HEK293 (cell line): Measurements from ENCODE around the gene KCNJ5.

ENCODE experiments used
- CTCF ChIP-seq: fragments of 450-650 bp; formaldehyde crosslinking; IDR thresholded peaks from 2 replicates; pipeline ENCODE4 v1.5.1; 2016; ENCODE audit warnings: missing biosample characterization, missing genetic modification characterization
- REST ChIP-seq: fragments of 450-650 bp; formaldehyde crosslinking; IDR thresholded peaks from 2 replicates; pipeline ENCODE4 v1.5.1; 2016; ENCODE audit warnings: missing biosample characterization, missing genetic modification characterization
- YY1 ChIP-seq: fragments of 450-650 bp; formaldehyde crosslinking; IDR thresholded peaks from 2 replicates; pipeline ENCODE4 v1.5.1; 2018; ENCODE audit warnings: missing biosample characterization, missing genetic modification characterization
- ZBTB49 ChIP-seq: fragments of 450-650 bp; formaldehyde crosslinking; IDR thresholded peaks from 2 replicates; pipeline ENCODE4 v1.5.1; 2016; ENCODE audit warnings: missing biosample characterization, missing genetic modification characterization, low read depth
- ZFHX2 ChIP-seq: fragments of 450-650 bp; formaldehyde crosslinking; conservative IDR thresholded peaks from 2 replicates; pipeline ENCODE4 v1.5.1; 2016; ENCODE audit warnings: missing biosample characterization, missing genetic modification characterization
- ZNF221 ChIP-seq: fragments of 450-650 bp; formaldehyde crosslinking; IDR thresholded peaks from 2 replicates; pipeline ENCODE4 v1.5.1; 2017; ENCODE audit warnings: missing biosample characterization, missing genetic modification characterization, borderline replicate concordance
- ZNF311 ChIP-seq: fragments of 450-650 bp; formaldehyde crosslinking; IDR thresholded peaks from 2 replicates; pipeline ENCODE4 v1.5.1; 2017; ENCODE audit warnings: missing biosample characterization, missing genetic modification characterization, borderline replicate concordance
- ZNF488 ChIP-seq: fragments of 450-650 bp; formaldehyde crosslinking; IDR thresholded peaks from 2 replicates; pipeline ENCODE4 v1.5.1; 2016; ENCODE audit warnings: missing biosample characterization, missing genetic modification characterization
- ZNF596 ChIP-seq: fragments of 450-650 bp; IDR thresholded peaks from 2 replicates; pipeline ENCODE4 v1.5.0; 2018; ENCODE audit warnings: missing biosample characterization, mild to moderate bottlenecking, missing genetic modification characterization, moderate library complexity
- ZNF621 ChIP-seq: fragments of 450-650 bp; formaldehyde crosslinking; IDR thresholded peaks from 2 replicates; pipeline ENCODE4 v1.5.1; 2017; ENCODE audit warnings: missing biosample characterization, missing genetic modification characterization
- ZNF626 ChIP-seq: fragments of 450-650 bp; sonication (Bioruptor Pico); formaldehyde crosslinking; IDR thresholded peaks from 2 replicates; pipeline ENCODE4 v1.5.1; 2018; ENCODE audit warnings: missing biosample characterization, missing genetic modification characterization, inconsistent platforms

GRCh38 chr11:128910576-128910975 is 19.4 kb downstream of the KCNJ5 start:
- no peak for TF ChIP-seq ZBTB49
- no peak for TF ChIP-seq ZNF596
- no peak for TF ChIP-seq CTCF (tag by site-specific recombination)
- no peak for TF ChIP-seq YY1 (tag by site-specific recombination)
- TF ChIP-seq ZNF488 = no peak
- no peak for TF ChIP-seq ZNF311 (tag by site-specific recombination)
- TF ChIP-seq ZNF221 (tag by site-specific recombination) = no peak
- TF ChIP-seq ZNF621 (tag by site-specific recombination) = no peak
- TF ChIP-seq REST = no peak
- TF ChIP-seq ZFHX2 (tag by site-specific recombination) = no peak
- TF ChIP-seq ZNF626 = no peak
